ENCODE data around the gene TNK2. TPM values are rescaled to one million over a fixed set of nuclear protein-coding genes. Genes with fewer than 3 reads are reported as not detected.
"Not testable (repeated sequence)": the region's sequence is repeated elsewhere in the genome, so short reads cannot be mapped to it uniquely, and the experiment has no call there.

The TNK2 gene
- total RNA-seq, 1 experiment from 2014 or later: 36.0 TPM

GRCh38 chr3:195825191-195825588 is 83.2 kb downstream of the TNK2 start:
- 0 out of 2 replicates have a peak, but pooled peaks cover 5% of the 10 kb centered on the region for H3K4me1 ChIP-seq
- Mint-ChIP-seq H3K36me3 (ENCODE audit: insufficient read depth, unreplicated experiment) (no peaks in the 10 kb centered on the region), H3K27ac (ENCODE audit: unreplicated experiment) (no peak overlapping the region), H3K4me3 (ENCODE audit: unreplicated experiment) (no peak overlapping the region), H3K9me3 (ENCODE audit: unreplicated experiment) (no peaks in the 10 kb centered on the region), H3K4me1 (ENCODE audit: low read depth, unreplicated experiment) (peaks cover 11% of the 10 kb centered on the region), H3K27me3 (ENCODE audit: insufficient read depth, unreplicated experiment) (no peaks in the 10 kb centered on the region)
- DNase-seq: no peak
- H3K36me3 ChIP-seq (ENCODE audit: control insufficient read depth, insufficient read depth, low read length): no peaks in the 10 kb centered on the region
- H3K9me3 ChIP-seq: no peaks in the 10 kb centered on the region
- BruUV-seq (replicated peaks): no TSS peak
- no peak for TF ChIP-seq CTCF (IDR thresholded peaks at IDR 0.05; ENCODE audit: insufficient read depth in 1 of 2, low read depth in 1 of 2, low read length in 1 of 2, severe bottlenecking in 1 of 2, unreplicated experiment in 1 of 2)
- intact Hi-C loops (cut with micrococcal nuclease; ENCODE audit: unreplicated experiment): no loop called here
- CTCF ChIA-PET: no interaction called here
- no peak overlapping the region for H3K4me3 ChIP-seq (ENCODE audit: low read depth, low read length)
- POLR2A ChIA-PET: no interaction called here
- no peaks in the 10 kb centered on the region for H3K27me3 ChIP-seq (replicated peaks; ENCODE audit: control insufficient read depth, insufficient read depth, low read length)

GRCh38 chr3:195824425-195825190 is 83.7 kb downstream of the TNK2 start:
- H3K36me3 ChIP-seq (ENCODE audit: control insufficient read depth, insufficient read depth, low read length); H3K4me3 ChIP-seq (ENCODE audit: low read depth, low read length); POLR2A ChIA-PET; H3K4me1 ChIP-seq; intact Hi-C loops (cut with micrococcal nuclease; ENCODE audit: unreplicated experiment); H3K27me3 ChIP-seq (replicated peaks; ENCODE audit: control insufficient read depth, insufficient read depth, low read length); DNase-seq; H3K9me3 ChIP-seq; CTCF ChIA-PET; H3K27ac Mint-ChIP-seq (ENCODE audit: unreplicated experiment); BruUV-seq (replicated peaks); H3K27me3 Mint-ChIP-seq (ENCODE audit: insufficient read depth, unreplicated experiment); H3K4me3 Mint-ChIP-seq (ENCODE audit: unreplicated experiment); H3K9me3 Mint-ChIP-seq (ENCODE audit: unreplicated experiment); H3K36me3 Mint-ChIP-seq (ENCODE audit: insufficient read depth, unreplicated experiment): not testable (repeated sequence)
- H3K4me1 Mint-ChIP-seq (ENCODE audit: low read depth, unreplicated experiment): peaks cover 11% of the 10 kb centered on the region

- Mint-ChIP-seq H3K36me3 (ENCODE audit: insufficient read depth, unreplicated experiment) (no peaks in the 10 kb centered on the region), H3K27me3 (ENCODE audit: insufficient read depth, unreplicated experiment) (no peaks in the 10 kb centered on the region), H3K9me3 (ENCODE audit: unreplicated experiment) (no peaks in the 10 kb centered on the region), H3K4me1 (ENCODE audit: low read depth, unreplicated experiment) (peaks cover 11% of the 10 kb centered on the region), H3K4me3 (ENCODE audit: unreplicated experiment) (no peak overlapping the region), H3K27ac (ENCODE audit: unreplicated experiment) (no peak overlapping the region)
- Histone ChIP-seq H3K36me3 (ENCODE audit: control insufficient read depth, insufficient read depth, low read length) (no peaks in the 10 kb centered on the region), H3K4me3 (ENCODE audit: low read depth, low read length) (no peak overlapping the region), H3K9me3 (no peaks in the 10 kb centered on the region), H3K27me3 (replicated peaks; ENCODE audit: control insufficient read depth, insufficient read depth, low read length) (no peaks in the 10 kb centered on the region), H3K4me1 (0 out of 2 replicates have a peak, but pooled peaks cover 5% of the 10 kb centered on the region)
- ChIA-PET POLR2A (no interaction called here), CTCF (no interaction called here)
- BruUV-seq (replicated peaks): no TSS peak
- TF ChIP-seq CTCF (IDR thresholded peaks at IDR 0.05; ENCODE audit: insufficient read depth in 1 of 2, low read depth in 1 of 2, low read length in 1 of 2, severe bottlenecking in 1 of 2, unreplicated experiment in 1 of 2): no peak
- intact Hi-C loops (cut with micrococcal nuclease; ENCODE audit: unreplicated experiment): no loop called here
- DNase-seq: no peak
Observed at GRCh38 chr3:195823999-195824398, 84.4 kb downstream of the TNK2 start.

Data from Caco-2 (cell line).